ENCODE measurements around the gene SCLY.
"Not testable (repeated sequence)": the region's sequence is repeated elsewhere in the genome, so short reads cannot be mapped to it uniquely, and the experiment has no call there.

Gene SCLY

GRCh38 chr2:238060542-238061314 is at the start of gene SCLY:
Gene SCLY (plus strand): TSS chr2:238061001. CDS start chr2:238061055, 54 bp downstream.
- DNase-seq (ENCODE audit: low read depth in 2 of 2) = peak; percentile 95 to 96

GRCh38 chr2:238013806-238014205 is 47.0 kb upstream of the SCLY start:
- DNase-seq (ENCODE audit: low read depth in 2 of 2) = no peak

GRCh38 chr2:238015705-238016104 is 45.1 kb upstream of the SCLY start:
- DNase-seq (ENCODE audit: low read depth in 2 of 2) = no peak

GRCh38 chr2:238016526-238016925 is 44.3 kb upstream of the SCLY start:
- DNase-seq (ENCODE audit: low read depth in 2 of 2) = no peak

GRCh38 chr2:238019962-238020361 is 40.8 kb upstream of the SCLY start:
- no peak for DNase-seq (ENCODE audit: low read depth in 2 of 2)

- DNase-seq (ENCODE audit: low read depth in 2 of 2) = no peak
These were observed 40.0 kb upstream of the SCLY start for GRCh38 chr2:238020816-238021215.

- DNase-seq (ENCODE audit: low read depth in 2 of 2) = no peak
These were observed 39.5 kb upstream of the SCLY start for GRCh38 chr2:238021327-238021726.

- no peak for DNase-seq (ENCODE audit: low read depth in 2 of 2)
These were observed 38.1 kb upstream of the SCLY start for GRCh38 chr2:238022594-238023157.

- no peak for DNase-seq (ENCODE audit: low read depth in 2 of 2)
These were observed 37.2 kb upstream of the SCLY start for GRCh38 chr2:238023608-238024007.

GRCh38 chr2:238024986-238025385 is 35.8 kb upstream of the SCLY start:
- DNase-seq (ENCODE audit: low read depth in 2 of 2) = peak; percentile 13 to 24

GRCh38 chr2:238025741-238026360 is 35.0 kb upstream of the SCLY start:
- no peak for DNase-seq (ENCODE audit: low read depth in 2 of 2)

GRCh38 chr2:238027058-238027457 is 33.7 kb upstream of the SCLY start:
- no peak for DNase-seq (ENCODE audit: low read depth in 2 of 2)

GRCh38 chr2:238027591-238028415 is 33.0 kb upstream of the SCLY start:
- DNase-seq (ENCODE audit: low read depth in 2 of 2) = no peak

- no peak for DNase-seq (ENCODE audit: low read depth in 2 of 2)
These were observed 30.9 kb upstream of the SCLY start for GRCh38 chr2:238029853-238030252.

- no peak for DNase-seq (ENCODE audit: low read depth in 2 of 2)
These were observed 30.2 kb upstream of the SCLY start for GRCh38 chr2:238030422-238031155.

- no peak for DNase-seq (ENCODE audit: low read depth in 2 of 2)
These were observed 29.1 kb upstream of the SCLY start for GRCh38 chr2:238031751-238032150.

GRCh38 chr2:238032755-238033337 is 28.0 kb upstream of the SCLY start:
- no peak for DNase-seq (ENCODE audit: low read depth in 2 of 2)

- not testable (repeated sequence) for DNase-seq (ENCODE audit: low read depth in 2 of 2)
These were observed 26.8 kb upstream of the SCLY start for GRCh38 chr2:238033991-238034390.

GRCh38 chr2:238038203-238038602 is 22.6 kb upstream of the SCLY start:
- no peak for DNase-seq (ENCODE audit: low read depth in 2 of 2)

- DNase-seq (ENCODE audit: low read depth in 2 of 2) = no peak
These were observed 21.6 kb upstream of the SCLY start for GRCh38 chr2:238039151-238039550.

- DNase-seq (ENCODE audit: low read depth in 2 of 2) = no peak
These were observed 20.8 kb upstream of the SCLY start for GRCh38 chr2:238039985-238040384.

All from stimulated activated CD4-positive, alpha-beta T cell treated with anti-CD3 and anti-CD28 coated beads, Interleukin-4, amount 100 ng/mL, for 48 hours (primary cell).